Right ventricle myocardium superior (tissue), 1 donor: ENCODE results near the gene UBE2Q1. TPM values are rescaled to one million over a fixed set of nuclear protein-coding genes. Genes with fewer than 3 reads are reported as not detected.

ENCODE experiments used
- ATAC-seq: fragments of 200-7000 bp; cut with Tn5 transposase; one replicate; pipeline ENCODE4 v1.9.1; 2020; ENCODE audit warnings: mild to moderate bottlenecking; ENCODE audit not compliant: poor library complexity
- DNase-seq: peaks from one replicate; pipeline ENCODE4 v3.0.0-alpha.2; 2020
- intact Hi-C: fragments of 100-400 bp; cut with DNase I; formaldehyde crosslinking; loops from one replicate; pipeline ENCODE4 v1.11.2; 2022
- long read RNA-seq: library from polyadenylated mRNA; unstranded; transcript quantifications from one replicate; pipeline ENCODE4 v2.0.0, GENCODE V29; 2021
- total RNA-seq: library from RNA; stranded (reverse); fragmentation: NEBNext Ultra II Directional; extraction: Animal tissue kit (Norgen Biotek cat#: 25700); gene quantifications from one replicate; pipeline ENCODE4 v1.2.1, GENCODE V29; 2021
- donor health status: DM: no; HTN: yes; CAD: no; lungs with severe emphysema.

The UBE2Q1 gene
- total RNA-seq: 46.6 TPM
- long read RNA-seq, transcript UBE2Q1-201 (13 exons, 3,210 nt): major isoform, 38 of 42 reads
- long read RNA-seq, partial matches to known transcripts: 1 of 42 reads
- long read RNA-seq, other reads (novel, unspliced or antisense): 3 of 42 reads

DNA sequence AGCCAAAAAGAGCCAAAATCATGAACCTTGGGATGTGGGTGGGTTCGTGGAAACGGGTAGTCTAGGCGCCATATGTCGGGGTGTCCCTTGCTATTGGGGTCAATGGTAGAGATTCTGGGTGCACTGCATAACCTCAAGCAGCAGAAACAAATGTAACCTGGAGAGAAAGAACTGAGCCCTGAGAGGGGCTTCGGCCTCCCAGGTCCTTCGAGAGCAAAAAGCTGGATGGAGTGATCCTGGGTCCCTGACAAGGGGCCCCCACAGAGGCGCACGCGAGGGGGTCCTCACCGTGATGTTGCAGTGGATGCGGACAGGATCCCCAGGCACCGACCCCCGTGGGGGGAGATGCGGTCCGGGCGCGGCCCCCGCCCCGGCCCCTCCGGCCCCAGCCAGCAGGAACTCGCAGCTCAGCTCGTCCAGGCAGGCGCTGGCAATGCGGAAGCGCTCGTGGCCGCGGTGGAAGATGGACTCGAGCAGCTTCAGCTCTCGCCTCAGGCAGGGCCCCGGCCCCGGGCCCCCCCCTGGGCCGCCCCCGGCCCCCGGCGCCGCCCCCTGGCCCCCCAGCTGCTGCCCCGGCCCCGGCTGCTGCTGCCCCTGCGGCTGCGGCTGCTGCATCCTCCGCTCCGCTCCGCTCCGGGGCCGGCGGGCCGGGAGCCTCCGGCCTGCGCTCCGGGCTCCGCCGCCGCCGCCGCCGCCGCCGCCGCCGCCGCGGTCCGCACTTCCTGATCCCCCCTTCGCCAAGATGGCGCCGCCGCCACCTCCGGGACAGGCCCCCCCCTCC lies at the start of gene UBE2Q1:
Gene UBE2Q1 (minus strand): TSS at position 724 of the 781 bp plus-strand sequence. CDS start 109 bp downstream, at position 615.
- ATAC-seq (no peak), DNase-seq (peak; percentile 80)
- intact Hi-C loops: no loop called here

- peak; percentile 94 for ATAC-seq
- intact Hi-C loops: no loop called here
- DNase-seq: peak; percentile 93
These were observed 49.3 kb upstream of the UBE2Q1 start, which contains the start of gene ADAR for GRCh38 chr1:154607609-154608396. Gene ADAR (minus strand): TSS chr1:154608186. CDS start chr1:154608006, 180 bp downstream.

GRCh38 chr1:154607106-154607608 lies 48.7 kb upstream of the UBE2Q1 start:
- no peak for ATAC-seq
- DNase-seq: no peak
- intact Hi-C loops: no loop called here

- intact Hi-C loops: no loop called here
- DNase-seq (no peak), ATAC-seq (no peak)
These were observed 47.1 kb upstream of the UBE2Q1 start for GRCh38 chr1:154605534-154605933.

GRCh38 chr1:154603317-154603716 lies 44.9 kb upstream of the UBE2Q1 start:
- DNase-seq (no peak), ATAC-seq (no peak)
- intact Hi-C loops: no loop called here

- DNase-seq (no peak), ATAC-seq (peak; percentile 75)
- intact Hi-C loops: no loop called here
These were observed 41.2 kb upstream of the UBE2Q1 start for GRCh38 chr1:154599658-154600057.

GRCh38 chr1:154598871-154599635 lies 40.6 kb upstream of the UBE2Q1 start:
- DNase-seq: no peak
- intact Hi-C loops: no loop called here
- ATAC-seq: no peak

DNA sequence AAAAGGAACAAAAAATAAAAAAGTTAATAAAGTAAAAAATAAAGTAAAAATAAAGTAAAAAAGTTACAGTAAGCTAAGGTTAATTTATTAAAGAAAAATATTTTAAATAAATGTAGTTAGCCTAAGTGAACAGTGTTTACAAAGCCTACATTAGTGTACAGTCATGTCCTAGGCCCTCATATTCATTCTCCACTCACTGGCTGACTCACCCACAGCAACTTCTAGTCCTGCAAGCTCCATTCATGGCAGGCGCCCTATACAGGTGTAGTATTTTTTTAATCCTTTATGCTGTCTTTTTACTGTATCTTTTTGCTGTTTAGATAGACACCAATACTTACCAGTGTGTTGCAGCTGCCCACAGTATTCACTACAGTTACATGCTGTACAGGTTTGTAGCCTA lies 37.2 kb upstream of the UBE2Q1 start:
- ATAC-seq (no peak), DNase-seq (no peak)
- intact Hi-C loops: no loop called here

DNA sequence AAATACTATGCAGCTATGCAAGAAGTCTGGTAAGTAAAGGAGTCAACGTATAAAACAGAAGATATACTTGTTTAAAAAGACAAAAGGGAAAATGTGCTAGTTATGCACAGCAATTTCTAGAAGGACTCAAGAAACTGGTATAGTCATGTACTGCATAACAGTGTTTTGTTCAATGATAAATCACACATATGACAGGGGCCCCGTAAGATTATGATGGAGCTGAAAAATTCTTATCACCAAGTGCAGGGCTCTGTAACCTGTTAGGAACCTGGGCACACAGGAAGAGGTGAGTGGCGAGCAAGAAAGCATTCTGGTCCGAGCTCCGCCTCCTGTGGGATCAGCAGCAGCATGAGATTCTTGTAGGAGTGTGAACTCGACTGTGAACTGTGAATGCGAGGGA lies 36.3 kb upstream of the UBE2Q1 start:
- no peak for ATAC-seq
- intact Hi-C loops: no loop called here
- no peak for DNase-seq

- intact Hi-C loops: no loop called here
- DNase-seq: no peak
- no peak for ATAC-seq
These were observed 34.9 kb upstream of the UBE2Q1 start for GRCh38 chr1:154593390-154593789.

GRCh38 chr1:154591206-154591605 lies 32.7 kb upstream of the UBE2Q1 start:
- DNase-seq (no peak), ATAC-seq (no peak)
- intact Hi-C loops: no loop called here

- DNase-seq (no peak), ATAC-seq (no peak)
- intact Hi-C loops: no loop called here
These were observed 32.3 kb upstream of the UBE2Q1 start for GRCh38 chr1:154590756-154591155.

GRCh38 chr1:154589780-154590179 lies 31.3 kb upstream of the UBE2Q1 start:
- intact Hi-C loops: no loop called here
- ATAC-seq (no peak), DNase-seq (no peak)

DNA sequence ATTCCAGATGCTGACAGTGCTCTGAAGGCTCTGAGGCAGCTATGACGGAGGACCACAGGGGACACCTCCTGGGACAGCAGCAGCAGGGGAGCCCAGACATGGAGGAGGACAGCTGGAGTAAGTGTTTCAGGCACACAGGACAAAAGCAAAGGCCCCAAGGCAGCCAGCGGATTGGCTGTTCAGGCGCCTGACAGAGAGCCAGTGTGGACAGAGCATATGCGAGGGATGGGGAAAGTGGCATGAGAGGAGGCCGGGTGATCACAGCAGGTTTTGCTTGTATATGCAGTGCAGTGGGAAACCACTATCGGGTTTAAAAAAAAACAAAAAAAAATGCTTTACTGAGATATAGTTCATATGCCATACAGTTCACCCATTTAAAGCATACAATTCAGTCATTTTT lies 28.2 kb upstream of the UBE2Q1 start:
- intact Hi-C loops: no loop called here
- DNase-seq (no peak), ATAC-seq (no peak)

DNA sequence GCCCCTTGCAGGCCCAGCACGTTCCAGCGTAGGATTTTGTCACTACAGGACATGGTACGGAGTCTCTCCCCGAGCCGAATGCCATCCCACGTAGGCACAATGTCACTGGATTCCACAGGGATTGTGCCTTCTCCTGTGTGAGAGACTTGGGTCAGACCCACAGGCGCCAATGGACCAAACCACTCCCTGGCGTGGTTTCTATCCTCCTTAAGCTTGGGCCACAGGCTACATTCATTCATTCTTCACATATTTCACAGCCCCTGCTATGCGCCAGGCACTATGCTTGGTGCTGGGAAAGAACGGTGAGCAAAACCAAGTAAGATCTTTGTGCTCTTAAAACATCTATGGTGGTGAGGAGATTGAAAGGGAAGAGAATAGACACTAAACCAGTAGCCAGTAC lies 27.8 kb upstream of the UBE2Q1 start:
- ATAC-seq (no peak), DNase-seq (no peak)
- intact Hi-C loops: no loop called here

GRCh38 chr1:154584267-154584994 lies 26.0 kb upstream of the UBE2Q1 start:
- ATAC-seq (no peak), DNase-seq (no peak)
- intact Hi-C loops: no loop called here

DNA sequence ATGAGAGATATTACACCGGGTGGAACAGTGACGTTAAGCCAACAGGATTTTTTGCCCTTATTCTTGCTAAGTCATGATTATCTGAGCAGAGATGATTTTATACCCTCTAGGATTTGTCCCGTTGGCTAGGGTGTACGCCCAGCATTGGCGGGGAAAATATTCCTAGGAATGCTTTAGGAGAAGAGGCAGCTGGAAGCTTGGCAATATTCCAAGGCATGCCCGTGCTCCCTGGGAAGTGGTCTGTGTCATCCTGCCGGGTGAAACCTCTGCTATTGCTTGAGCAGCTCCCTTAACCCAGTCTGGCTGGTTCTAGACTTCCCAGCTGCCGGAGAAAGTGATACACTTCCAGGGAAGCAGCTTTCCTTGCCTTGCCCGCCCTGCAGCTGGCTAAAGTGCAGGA lies 25.3 kb upstream of the UBE2Q1 start:
- no peak for ATAC-seq
- DNase-seq: no peak
- intact Hi-C loops: no loop called here

- DNase-seq (no peak), ATAC-seq (no peak)
- intact Hi-C loops: no loop called here
These were observed 24.4 kb upstream of the UBE2Q1 start for GRCh38 chr1:154582885-154583284.
